Mesenteric fat pad (tissue), 1 donor: ENCODE results near the gene SLC49A3. TPM values are rescaled to one million over a fixed set of nuclear protein-coding genes. Genes with fewer than 3 reads are reported as not detected.
A peak's percentile ranks its signal among the peaks of the same experiment; 100 is the strongest.
"Not testable (repeated sequence)": the region's sequence is repeated elsewhere in the genome, so short reads cannot be mapped to it uniquely, and the experiment has no call there.

Experiments used
- DNase-seq: peaks from one replicate; pipeline ENCODE4 v3.0.0-alpha.2; 2020; ENCODE audit warnings: low spot score
- total RNA-seq: library from RNA; stranded (reverse); fragmentation: NEBNext Ultra II Directional; extraction: Animal tissue kit (Norgen Biotek cat#: 25700); gene quantifications from one replicate; pipeline ENCODE4 v1.2.1, GENCODE V29; 2021
- donor health status: DM: yes; HTN: yes; CAD: no.

SLC49A3 gene
- total RNA-seq, 1 donor from 2014 or later, result 19.0 TPM

DNA sequence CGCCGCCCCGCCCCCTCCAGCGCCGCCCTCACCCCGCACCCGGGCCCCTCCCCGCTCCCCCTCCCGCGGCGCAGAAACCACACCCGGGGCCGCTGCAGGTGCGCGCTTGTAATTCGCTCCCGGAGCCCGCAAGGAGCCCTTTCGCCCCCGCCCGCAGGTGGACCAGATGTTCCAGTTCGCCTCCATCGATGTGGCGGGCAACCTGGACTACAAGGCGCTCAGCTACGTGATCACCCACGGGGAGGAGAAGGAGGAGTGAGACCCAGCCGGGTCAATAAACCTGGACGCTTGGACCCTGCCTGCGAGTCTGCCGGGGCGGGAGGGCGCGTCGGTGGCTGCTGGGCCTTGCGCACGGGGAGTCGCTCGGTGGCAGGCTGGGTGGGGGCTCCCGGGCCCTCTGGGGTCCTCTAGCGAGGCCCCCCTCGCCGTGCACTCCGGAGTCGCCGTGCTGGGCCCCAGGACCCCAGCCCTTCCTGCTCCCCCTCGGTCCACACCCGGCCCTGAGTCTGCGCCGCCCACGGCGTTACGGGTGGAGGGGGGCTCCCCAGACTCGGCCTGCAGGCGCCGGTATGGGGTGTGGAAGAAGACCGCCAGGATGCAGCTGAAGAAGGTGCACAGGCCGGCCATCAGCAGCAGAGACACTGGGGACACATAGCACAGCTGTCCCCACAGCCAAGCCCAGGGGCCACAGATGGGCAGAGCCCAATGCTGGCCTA, 7.1 kb downstream of the SLC49A3 start:
- no peak for DNase-seq

DNA sequence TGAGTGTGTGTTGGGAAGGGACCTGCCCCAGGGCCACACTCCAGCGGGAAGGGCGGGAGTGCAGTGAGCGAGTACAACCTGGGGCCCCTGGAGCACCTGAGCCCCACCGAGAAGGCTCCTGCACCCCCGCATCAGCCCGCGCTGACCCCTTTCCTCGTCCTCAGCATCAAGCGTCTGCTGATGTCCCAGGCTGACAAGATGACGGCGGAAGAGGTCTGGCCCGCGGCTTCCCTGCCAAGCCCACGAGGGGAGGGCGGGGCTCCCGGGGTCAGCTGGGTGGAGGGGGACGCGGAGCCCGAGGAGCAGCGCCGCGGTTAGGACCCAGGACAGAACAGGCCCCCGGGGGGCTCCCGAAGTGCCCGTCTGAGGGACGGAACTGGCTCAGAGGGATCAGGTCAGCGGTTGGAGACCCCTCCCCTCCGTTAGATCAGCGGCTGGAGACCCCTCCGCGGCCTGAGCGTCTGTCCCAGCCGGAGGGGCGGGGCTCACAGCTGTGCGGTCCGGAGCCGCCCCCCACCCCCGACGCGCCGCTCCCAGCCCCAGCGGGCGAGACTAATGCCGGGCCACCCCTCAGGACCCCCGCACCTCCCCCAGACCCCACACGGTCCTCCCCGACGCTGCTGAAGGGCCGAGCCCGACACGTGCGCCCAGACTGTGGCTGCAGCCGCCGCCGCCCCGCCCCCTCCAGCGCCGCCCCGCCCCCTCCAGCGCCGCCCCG, 7.9 kb downstream of the SLC49A3 start:
- DNase-seq, result no peak

DNA sequence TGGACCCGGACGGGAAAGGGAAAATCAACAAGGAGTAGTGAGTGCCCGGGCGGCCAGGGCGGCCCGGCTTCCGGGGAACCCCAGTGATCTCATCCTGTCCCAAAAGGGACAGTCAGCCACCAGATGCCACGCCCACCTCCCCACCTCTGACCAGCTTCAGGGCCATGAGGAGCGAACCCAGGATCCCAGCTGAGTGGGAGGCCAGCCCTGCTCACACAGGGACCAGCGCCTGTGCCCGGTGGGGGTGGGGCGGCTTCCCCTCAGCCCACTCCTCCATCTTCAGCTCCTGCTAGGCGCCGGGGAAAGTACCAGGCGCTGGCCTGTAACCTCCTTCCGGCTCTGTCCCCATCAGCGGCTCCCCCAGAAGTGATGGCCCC, 8.4 kb downstream of the SLC49A3 start:
- DNase-seq, result no peak

DNA sequence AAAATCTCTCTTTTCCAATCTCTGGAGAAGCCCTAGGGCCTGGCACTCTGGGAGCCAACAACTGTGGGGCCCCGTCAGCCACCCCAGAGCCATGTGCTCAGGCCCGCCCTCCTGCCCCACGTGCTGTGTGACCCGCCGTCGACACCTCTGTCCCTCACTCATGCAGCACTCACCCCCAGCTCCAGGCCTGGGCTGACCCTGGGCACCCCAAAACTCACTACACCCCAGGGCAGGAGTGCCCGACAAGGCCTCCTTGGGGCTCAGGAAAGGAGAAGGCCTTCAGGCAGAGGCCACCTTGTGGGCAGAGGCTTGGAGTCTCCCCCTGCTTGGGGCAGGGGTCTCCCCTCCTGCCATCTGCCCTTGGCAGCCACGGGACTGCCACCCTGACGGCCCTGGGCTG, 8.9 kb downstream of the SLC49A3 start:
- DNase-seq, result no peak

DNA sequence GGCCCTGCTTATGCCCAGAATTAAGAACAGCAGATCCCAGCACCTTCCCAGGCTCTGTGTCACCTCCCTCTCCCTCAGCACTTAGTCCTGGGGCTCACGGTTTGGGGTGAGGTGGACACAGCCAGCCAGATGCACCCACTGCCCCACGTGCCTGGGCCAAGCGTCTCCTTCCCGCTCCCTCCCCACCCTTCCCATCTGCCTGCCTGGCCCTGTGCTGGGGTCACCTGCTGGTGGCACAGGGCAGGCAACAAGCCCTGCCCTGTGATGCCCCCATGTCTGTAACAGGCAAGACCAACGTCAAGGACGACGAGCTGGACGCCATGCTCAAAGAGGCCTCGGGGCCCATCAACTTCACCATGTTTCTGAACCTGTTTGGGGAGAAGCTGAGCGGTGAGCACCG, 9.3 kb downstream of the SLC49A3 start:
- DNase-seq, result no peak

DNA sequence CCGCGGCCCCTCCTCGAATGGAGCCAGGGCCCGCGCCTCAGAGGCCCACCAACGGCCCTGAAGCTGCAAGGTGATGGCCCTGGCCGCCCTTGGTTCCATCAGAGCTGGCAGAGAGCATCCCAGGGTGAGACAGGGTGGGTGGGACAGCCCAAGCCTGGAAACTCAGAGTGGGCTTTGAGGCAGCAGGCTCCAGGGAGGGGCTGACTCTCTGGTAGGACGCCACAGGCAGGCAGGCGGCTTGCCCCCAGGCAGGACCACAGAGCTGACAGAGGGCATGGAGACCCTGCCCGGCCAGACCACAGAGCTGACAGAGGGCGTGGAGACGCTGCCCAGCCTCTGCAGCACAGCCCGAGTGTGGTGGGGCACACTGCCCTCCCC, 9.9 kb downstream of the SLC49A3 start:
- DNase-seq, result no peak

DNA sequence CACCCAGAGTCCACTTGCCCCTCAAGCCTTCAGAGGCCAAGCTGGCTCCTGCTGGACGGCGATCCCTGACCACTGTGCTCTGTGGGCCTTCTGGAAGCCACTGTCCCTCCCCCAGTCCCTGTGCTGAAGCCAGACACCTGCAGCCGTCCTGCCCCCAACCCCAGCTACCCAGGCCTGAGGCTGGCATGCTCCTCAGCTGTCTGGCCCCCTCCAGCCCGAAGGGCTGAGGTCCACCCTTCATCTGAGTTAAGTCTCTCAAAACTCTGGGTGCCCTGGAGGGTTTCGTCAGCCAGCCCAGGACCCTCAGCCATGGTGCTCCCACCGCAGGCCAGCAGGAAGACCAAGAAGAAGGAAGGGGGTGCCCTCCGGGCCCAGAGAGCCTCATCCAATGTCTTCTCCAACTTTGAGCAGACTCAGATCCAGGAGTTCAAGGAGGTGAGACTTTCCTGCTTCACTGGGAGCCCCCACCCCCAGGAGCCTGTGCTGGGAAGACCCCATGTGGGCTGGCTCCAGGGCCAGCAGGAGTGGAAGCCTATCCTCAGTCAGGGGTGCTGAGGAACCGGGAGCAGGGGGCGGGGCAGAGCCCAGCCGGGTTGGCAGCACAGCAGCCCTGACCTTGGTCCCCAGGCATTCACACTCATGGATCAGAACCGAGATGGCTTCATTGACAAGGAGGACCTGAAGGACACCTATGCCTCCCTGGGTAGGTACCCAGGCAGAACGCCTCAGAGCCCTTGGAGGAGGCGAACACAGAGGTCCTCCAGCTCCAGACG, 10.4 kb downstream of the SLC49A3 start:
- no peak for DNase-seq

DNA sequence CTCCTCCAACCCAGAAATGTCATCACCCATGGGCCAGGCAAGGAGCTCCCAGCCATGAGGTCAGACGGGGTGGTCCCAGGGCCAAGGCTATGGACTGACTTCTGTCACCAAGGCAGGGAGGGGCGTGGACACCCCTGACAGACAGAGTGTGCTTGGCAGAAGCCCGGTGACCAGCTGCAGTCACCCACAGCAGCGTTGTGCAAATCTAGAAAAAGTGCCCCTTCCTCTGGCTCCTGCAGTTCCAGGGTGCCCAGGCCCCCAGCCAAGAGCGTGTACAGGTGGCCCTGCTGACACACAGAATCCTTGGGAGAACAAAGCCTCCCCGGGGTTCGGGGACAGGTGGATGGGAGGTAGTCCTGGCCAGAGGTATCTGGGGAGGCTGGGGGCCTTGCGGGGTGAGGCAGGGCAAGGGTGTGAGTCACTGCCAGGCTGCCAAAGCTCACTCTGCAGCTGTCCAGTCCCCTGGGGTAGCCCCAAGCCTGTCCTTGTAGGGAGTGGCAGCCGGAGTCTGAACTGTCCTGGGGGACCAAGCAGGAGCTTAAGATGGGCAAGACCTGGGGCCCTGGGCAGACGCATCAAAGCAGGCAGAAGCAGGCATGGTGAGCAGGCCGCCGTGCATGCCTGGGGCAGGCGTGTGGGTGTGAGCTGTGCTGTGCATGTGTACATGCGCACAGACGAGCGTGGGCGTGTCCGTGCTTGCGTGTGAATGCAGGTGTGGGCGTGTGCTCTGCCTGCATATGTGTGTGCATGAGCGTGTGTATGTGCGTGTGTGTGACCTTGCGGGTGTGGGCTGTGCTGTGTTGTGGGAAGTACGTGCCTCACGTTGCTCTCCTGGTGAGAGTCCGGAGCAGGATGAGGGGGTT, 11.3 kb downstream of the SLC49A3 start:
- DNase-seq, result no peak

DNA sequence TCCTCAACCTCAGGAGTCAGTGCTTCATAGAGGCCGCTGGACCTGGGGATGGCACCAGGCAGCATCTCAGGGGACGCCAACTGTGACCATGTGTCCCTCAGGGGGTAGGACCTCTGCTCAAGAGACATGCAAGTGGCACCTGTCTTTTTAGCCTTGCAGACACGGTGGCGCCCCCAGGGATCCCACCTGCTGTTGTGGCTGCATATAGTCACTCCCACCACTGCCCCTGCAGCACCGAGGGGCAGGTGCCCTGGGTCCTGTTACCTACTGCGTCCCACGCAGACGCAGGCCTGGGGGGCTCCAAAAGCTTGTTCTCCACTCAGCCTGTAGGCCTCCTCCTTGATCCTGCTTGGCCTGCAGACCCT, 12.1 kb downstream of the SLC49A3 start:
- DNase-seq, result no peak

DNA sequence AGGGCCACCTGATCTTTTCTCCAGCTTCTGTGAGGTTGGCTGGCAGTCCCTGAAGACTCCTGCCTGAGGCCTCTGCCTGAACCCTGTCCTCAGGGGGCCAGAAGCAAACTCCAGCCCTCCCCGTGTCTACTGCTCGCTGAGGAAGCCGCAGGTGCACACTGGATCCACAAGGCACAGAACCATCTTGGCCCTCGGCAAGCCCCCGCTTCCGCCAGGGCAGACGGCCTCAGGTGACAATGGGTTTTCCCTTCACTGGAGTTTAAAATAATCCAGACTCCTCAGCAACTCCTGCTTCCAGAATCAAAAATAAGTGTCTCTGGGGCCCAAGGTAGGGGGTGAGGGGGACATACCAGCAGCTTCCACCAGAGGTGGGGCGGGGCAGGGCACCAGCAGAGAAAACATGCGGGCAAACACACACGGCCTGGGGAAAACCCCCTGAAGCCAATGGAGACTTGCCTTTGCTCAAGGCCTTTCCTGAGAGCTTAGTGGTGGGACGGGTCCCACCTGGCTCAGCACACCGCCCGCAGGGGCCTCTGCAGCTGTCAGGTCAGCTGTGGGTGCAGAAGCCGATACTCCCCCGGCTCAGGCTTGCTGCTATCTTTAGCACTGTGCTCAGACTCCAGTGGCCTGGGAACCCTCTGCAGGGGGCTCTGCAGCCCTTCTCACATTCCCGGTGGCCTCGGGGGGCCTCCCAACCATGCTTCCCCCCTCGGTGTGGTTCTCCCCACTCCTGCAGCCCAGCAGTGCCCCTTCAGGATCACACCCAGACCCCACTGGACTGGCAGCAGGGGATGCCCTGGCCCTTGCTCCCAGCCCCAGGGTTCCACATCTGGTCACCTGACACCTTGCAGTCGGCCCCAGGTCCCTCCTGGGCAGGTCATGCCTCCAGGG, 12.7 kb downstream of the SLC49A3 start:
- no peak for DNase-seq

DNA sequence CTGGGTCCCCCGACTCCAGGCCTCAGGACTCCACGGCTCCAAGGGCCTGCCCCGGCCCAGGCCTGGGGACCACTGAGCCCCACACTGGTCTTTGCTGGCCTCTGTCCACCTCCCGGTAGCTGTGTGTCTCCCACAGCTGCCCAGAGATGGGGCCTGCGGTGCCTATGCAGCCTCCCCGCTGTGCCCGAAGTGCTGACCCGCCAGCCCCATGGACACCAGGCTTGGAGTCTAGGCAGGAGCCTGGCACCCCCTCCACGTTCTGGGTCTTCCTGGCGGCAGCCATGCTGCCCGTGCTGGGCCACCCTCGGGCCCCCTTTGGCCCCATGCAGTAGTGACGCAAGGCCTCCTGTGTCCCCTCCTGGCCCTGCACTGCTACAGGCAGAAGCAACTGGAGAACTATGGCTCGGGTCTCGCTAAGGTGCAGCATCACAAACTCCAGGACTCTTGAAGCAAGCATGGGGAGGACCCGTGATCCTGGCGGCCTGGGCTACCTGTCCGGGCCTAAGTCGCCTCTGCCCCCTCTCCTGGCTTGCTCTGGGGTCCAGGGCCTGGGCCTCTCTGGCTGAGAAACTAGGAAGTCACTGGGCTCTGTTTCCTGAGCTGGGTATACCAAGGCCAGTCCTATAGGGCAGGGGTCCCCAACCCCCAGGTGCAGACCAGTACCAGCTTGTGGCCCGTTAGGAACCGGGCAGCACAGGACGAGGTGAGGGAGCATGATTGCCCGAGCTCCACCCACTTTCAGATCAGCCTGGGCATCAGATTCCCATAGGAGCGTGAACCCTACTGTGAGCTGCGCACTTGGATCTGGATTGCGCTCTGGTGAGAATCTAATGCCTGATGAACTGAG, 13.7 kb downstream of the SLC49A3 start:
- DNase-seq, result no peak

DNA sequence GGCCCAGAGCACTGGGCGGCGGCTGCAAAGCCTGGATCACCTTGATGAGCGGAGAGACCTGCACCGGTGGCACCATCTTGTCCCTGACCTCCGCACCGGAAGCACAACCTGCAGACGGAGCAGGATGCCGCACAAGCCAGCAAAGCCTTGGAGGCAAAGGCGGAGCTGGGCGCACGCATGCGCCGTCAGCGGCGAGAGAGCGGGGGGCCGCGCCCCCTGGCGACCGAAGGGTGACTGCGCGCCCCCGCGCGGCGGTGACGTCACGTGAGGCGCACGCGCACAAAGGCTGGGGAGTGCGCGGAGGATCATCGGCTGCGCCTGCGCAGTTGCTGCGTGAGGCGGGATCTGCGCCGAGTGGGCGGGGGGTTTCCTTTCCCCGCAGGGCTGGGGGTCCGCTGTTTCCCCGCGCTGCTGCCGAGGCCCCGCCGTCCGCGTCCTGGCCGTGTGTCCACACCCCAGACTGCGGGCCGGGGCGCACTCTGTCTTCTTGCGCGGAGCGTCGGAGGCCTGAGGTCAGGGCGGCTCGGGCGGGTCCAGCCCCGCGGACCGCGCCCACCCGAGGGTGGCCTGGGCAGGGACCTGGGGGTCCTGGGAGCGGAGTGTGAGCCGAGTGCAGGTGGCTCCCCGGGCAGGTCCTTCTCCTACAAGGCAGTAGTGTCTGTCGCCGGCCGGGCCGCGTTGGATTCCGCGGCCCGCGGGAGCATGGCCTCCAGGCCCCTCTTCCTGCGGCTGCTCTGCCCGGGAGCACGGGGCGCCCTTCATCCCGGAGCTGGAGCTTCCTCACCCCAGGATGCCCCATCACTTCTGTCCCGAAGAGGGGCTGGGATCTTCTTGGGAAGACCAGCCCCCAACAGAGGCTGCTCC, 14.5 kb downstream of the SLC49A3 start, which contains the start of the genes ATP5ME and MYL5:
TSS of gene ATP5ME (minus strand) at position 105 of the 864 bp plus-strand sequence. CDS start at position 76, 29 bp downstream.
TSS of gene MYL5 (plus strand) at position 371 of the 864 bp plus-strand sequence. CDS start 3,485 bp downstream, outside the sequence.
- peak; percentile 100 for DNase-seq

DNA sequence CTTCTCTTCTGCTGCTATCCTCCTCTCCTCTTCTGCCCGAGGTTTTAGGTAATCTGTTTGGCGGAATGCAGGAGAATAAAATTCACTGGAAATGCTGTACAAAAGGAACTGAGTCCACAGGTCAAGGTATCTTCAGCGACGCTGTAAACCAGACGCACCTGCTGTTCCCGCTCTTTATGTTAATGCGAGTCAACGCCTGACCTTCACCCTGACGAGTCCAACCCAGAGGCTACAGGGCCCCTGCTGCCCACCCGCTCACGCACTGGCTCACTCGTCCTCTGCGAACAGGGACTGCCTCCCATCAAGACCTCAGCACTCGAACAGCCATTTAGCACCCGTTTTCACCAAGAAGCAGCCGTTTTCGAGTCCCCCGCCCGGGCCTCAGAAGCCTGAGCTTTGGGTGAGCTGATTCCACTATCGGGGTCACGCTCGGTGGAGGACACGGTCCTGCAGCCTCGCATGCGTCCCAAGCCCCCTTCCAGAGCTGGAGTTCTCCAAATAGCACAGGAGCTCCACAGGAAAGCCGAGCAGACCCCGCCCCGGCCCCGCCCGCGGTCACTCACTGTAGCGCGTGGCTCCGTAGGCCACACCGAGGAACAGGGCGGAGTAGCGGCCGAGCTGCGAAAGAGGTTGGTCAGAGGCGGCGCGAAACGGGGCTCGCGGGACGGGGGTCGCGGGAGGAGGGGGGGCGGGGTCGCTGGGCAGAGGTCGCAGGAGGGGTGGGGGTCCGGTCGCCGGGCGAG, 15.4 kb downstream of the SLC49A3 start:
- DNase-seq, result no peak

DNA sequence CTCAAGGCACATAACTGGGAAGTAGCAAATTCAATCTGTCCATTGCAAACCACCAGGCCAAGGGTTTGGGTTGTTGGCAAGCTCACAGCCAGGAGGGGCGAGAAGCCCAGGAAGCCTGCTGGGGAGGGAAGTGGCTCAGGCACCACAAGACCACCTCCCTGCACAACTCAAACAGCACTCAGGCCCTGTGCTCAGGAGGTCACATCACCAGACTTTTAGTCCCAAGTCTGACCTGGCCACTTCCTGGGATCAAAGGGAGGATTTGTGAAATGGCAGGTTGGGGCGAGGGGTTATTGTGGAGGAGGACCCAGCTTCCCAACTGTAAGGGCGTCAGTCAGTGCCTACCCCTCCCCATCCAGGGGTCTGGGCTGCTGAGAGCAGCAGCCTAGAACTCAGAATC, 17.2 kb downstream of the SLC49A3 start:
- no peak for DNase-seq

DNA sequence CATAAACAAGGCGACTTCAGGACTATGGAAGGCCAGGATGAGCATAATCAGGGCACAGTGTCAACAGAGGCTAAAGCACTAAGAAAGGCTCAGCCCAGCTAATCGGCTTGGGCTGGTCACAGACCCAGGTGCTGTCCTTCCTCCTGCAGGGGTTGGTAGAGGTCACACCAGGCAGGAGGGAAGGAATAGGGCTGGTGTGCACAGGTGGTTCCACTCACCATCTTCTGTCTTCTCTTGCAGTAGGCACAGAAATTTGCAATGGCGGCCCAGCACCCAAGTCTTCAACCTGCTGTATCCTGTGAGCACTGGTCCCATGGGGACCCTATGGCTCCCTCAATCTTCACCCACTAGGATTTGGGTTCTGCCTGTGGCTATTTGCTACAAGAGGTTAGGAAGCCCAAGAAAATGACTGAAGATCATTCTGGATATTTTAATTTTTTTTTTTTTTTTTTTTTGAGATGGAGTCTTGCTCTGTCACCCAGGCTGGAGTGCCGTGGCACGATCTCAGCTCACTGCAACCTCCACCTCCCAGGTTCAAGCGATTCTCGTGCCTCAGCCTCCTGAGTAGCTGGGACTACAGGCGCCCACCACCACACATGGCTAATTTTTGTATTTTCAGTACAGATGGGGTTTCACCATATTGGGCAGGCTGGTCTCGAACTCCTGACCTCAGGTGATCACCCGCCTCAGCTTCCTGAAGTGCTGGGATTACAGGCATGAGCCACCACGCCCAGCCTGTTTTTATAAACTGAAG, 19.0 kb downstream of the SLC49A3 start:
- DNase-seq, result not testable (repeated sequence)

DNA sequence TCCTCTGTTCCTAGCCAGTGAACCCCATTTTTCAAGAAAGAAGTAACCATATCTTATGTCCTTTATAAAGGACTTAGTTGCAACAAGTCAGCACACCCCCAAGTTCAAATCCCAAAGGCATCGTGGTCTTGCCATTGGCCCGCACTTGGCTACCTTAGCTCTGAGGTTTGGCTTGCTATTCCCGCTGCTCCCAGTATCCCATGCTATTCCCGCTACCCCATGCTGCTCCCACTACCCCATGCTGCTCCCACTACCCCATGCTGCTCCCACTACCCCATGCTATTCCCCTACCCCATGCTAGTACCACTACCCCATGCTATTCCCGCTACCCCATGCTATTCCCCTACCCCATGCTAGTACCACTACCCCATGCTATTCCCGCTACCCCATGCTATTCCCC, 20.7 kb downstream of the SLC49A3 start:
- DNase-seq, result not testable (repeated sequence)

DNA sequence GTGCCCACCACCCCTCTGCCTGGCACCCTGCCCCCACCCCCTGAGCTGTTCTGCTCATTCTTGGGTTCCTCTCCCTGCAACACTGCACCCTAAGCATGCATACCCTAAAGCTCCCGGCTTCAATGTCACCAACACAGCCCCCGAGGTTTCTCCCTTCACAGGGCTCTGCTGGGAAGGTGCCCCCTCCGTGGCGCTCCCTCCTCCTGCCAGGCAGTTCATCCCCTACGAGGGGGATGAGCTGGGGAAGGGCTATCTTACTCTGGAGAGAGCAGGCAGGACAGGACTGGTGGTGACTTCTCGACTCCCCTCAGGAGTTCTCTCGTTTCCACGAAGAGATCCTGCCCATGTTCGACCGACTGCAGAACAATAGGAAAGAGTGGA, 21.4 kb downstream of the SLC49A3 start:
- no peak for DNase-seq
